GM21423 (cell line): ENCODE results near the gene SLC7A6OS.
A peak's percentile ranks its signal among the peaks of the same experiment; 100 is the strongest.

Source experiments
- ATAC-seq: cut with Tn5 transposase; IDR thresholded peaks from one replicate; pipeline ENCODE4 v1.9.1; 2021; ENCODE audit warnings: mild to moderate bottlenecking, moderate library complexity; ENCODE audit not compliant: unreplicated experiment

Gene SLC7A6OS

GRCh38 chr16:68282064-68282452 lies 28.7 kb downstream of the SLC7A6OS start:
- no peak for ATAC-seq

- no peak for ATAC-seq
Observed at GRCh38 chr16:68281368-68282063, 29.2 kb downstream of the SLC7A6OS start.

GRCh38 chr16:68279726-68280558 lies 30.8 kb downstream of the SLC7A6OS start:
- ATAC-seq = no peak

GRCh38 chr16:68276223-68276622 lies 34.5 kb downstream of the SLC7A6OS start:
- no peak for ATAC-seq

- ATAC-seq = no peak
Observed at GRCh38 chr16:68275611-68276191, 35.0 kb downstream of the SLC7A6OS start.

GRCh38 chr16:68274441-68274840 lies 36.3 kb downstream of the SLC7A6OS start:
- ATAC-seq = no peak

- ATAC-seq = no peak
Observed at GRCh38 chr16:68273896-68274295, 36.9 kb downstream of the SLC7A6OS start.

GRCh38 chr16:68273459-68273858 lies 37.3 kb downstream of the SLC7A6OS start:
- ATAC-seq = no peak

GRCh38 chr16:68272507-68273209 lies 38.1 kb downstream of the SLC7A6OS start:
- ATAC-seq = no peak

- no peak for ATAC-seq
Observed at GRCh38 chr16:68270353-68270752, 40.4 kb downstream of the SLC7A6OS start.

- ATAC-seq = no peak
Observed at GRCh38 chr16:68269793-68270192, 41.0 kb downstream of the SLC7A6OS start.

- ATAC-seq = no peak
Observed at GRCh38 chr16:68267612-68268405, 42.9 kb downstream of the SLC7A6OS start.

GRCh38 chr16:68265078-68265920 lies 45.4 kb downstream of the SLC7A6OS start:
- ATAC-seq = no peak

- peak; percentile 63 for ATAC-seq
Observed at GRCh38 chr16:68264128-68265077, 46.3 kb downstream of the SLC7A6OS start, which contains the start of gene SLC7A6. Gene SLC7A6, plus strand, starts transcription at chr16:68264526. Its CDS starts 10,201 bp downstream, at chr16:68274727.

GRCh38 chr16:68263559-68264127 lies 47.1 kb downstream of the SLC7A6OS start:
- no peak for ATAC-seq

- ATAC-seq = no peak
Observed at GRCh38 chr16:68259007-68259825, 51.5 kb downstream of the SLC7A6OS start.
